IMR-90 (cell line): Measurements from ENCODE around the gene EMILIN2. TPM values are rescaled to one million over a fixed set of nuclear protein-coding genes. Genes with fewer than 3 reads are reported as not detected.

Source experiments
- ATAC-seq: fragments of 200-7000 bp; cut with Tn5 transposase; 2 replicates; pipeline ENCODE4 v1.9.1; 2020; ENCODE audit warnings: low read depth, mild to moderate bottlenecking, moderate library complexity
- BruUV-seq: library from RNA; stranded (reverse); fragments of 400-500 nt; replicated peaks from 2 replicates; lab custom pipeline; 2021; lab: Mats Ljungman, UMichigan
- CTCF ChIA-PET: fragments of 300-600 bp; formaldehyde crosslinking; extraction: SDS; loops from one replicate; lab custom pipeline; 2021; ENCODE audit warnings: antibody characterized with exemption; lab: Yijun Ruan, JAX
- POLR2A ChIA-PET: fragments of 300-600 bp; sonication (Branson Sonifier 250); formaldehyde crosslinking; loops from one replicate; lab custom pipeline; 2022; ENCODE audit warnings: antibody characterized with exemption; ENCODE audit not compliant: unreplicated experiment; lab: Charles Lee
- DNase-seq: peaks from one replicate; pipeline ENCODE4 v3.0.0; 2013
- H2AFZ ChIP-seq: replicated peaks from 2 replicates; pipeline ENCODE3; 2013; ENCODE audit warnings: low read length, mild to moderate bottlenecking; ENCODE audit not compliant: poor library complexity
- H2AK5ac ChIP-seq: 2 replicates; pipeline ENCODE4 v1.6.1; 2013; ENCODE audit warnings: low read depth, low read length, inconsistent platforms
- H2AK9ac ChIP-seq: replicated peaks from 2 replicates; pipeline ENCODE3; 2013; ENCODE audit warnings: mild to moderate bottlenecking, low read depth, low read length, moderate library complexity; ENCODE audit not compliant: poor library complexity
- H2BK120ac ChIP-seq: 2 replicates; pipeline ENCODE4 v1.6.1; 2013; ENCODE audit warnings: low read depth, low read length, inconsistent platforms
- H2BK15ac ChIP-seq: 3 replicates; pipeline ENCODE4 v1.6.1; 2013; ENCODE audit warnings: low read depth, low read length, inconsistent platforms
- H2BK20ac ChIP-seq: 2 replicates; pipeline ENCODE4 v1.6.1; 2013; ENCODE audit warnings: low read depth, mild to moderate bottlenecking, inconsistent platforms, low read length, moderate library complexity
- H2BK5ac ChIP-seq: 2 replicates; pipeline ENCODE4 v1.6.1; 2013; ENCODE audit warnings: mild to moderate bottlenecking, low read depth, low read length, inconsistent platforms; ENCODE audit not compliant: poor library complexity, severe bottlenecking
- H3K14ac ChIP-seq: replicated peaks from 2 replicates; pipeline ENCODE4 v1.6.1; 2013; ENCODE audit warnings: low read depth, low read length, inconsistent platforms
- H3K18ac ChIP-seq: 2 replicates; pipeline ENCODE4 v1.6.1; 2013; ENCODE audit warnings: low read depth, low read length, control low read depth
- H3K23ac ChIP-seq: 2 replicates; pipeline ENCODE4 v1.6.1; 2013; ENCODE audit warnings: low read depth, low read length, inconsistent platforms
- H3K27ac ChIP-seq: 2 replicates; pipeline ENCODE4 v1.5.1; 2013; ENCODE audit warnings: mild to moderate bottlenecking, control low read depth, low read length; ENCODE audit not compliant: insufficient read depth
- H3K27me3 ChIP-seq: 2 replicates; pipeline ENCODE4 v1.6.1; 2013; ENCODE audit warnings: low read length; ENCODE audit not compliant: control insufficient read depth, insufficient read depth
- H3K36me3 ChIP-seq: 2 replicates; pipeline ENCODE4 v1.6.1; 2013; ENCODE audit warnings: low read length, mixed read lengths; ENCODE audit not compliant: control insufficient read depth, insufficient read depth
- H3K4ac ChIP-seq: 2 replicates; pipeline ENCODE4 v1.6.1; 2013; ENCODE audit warnings: low read depth, low read length, inconsistent platforms
- H3K4me1 ChIP-seq: 2 replicates; pipeline ENCODE4 v1.6.1; 2013; ENCODE audit warnings: low read length, mixed read lengths; ENCODE audit not compliant: control insufficient read depth, insufficient read depth
- H3K4me2 ChIP-seq: 2 replicates; pipeline ENCODE4 v1.6.1; 2013; ENCODE audit warnings: low read depth, mild to moderate bottlenecking, control low read depth, low read length, moderate library complexity
- H3K4me3 ChIP-seq: 2 replicates; pipeline ENCODE4 v1.5.1; 2013; ENCODE audit warnings: low read depth, mild to moderate bottlenecking, control low read depth, low read length, moderate library complexity; ENCODE audit not compliant: insufficient read depth
- H3K56ac ChIP-seq: 2 replicates; pipeline ENCODE4 v1.6.1; 2013; ENCODE audit warnings: low read length, inconsistent platforms; ENCODE audit not compliant: insufficient read depth; ENCODE audit errors: extremely low read depth
- H3K79me1 ChIP-seq, 2 experiments: 2 replicates each; pipeline ENCODE4 v1.6.1; 2013; ENCODE audit warnings: low read length in 2 of 2, inconsistent platforms in 1 of 2, low read depth in 1 of 2
- H3K9ac ChIP-seq: 2 replicates; pipeline ENCODE4 v1.6.1; 2013; ENCODE audit warnings: low read depth, low read length, control low read depth
- H3K9me1 ChIP-seq: 2 replicates; pipeline ENCODE4 v1.6.1; 2013; ENCODE audit warnings: low read length, inconsistent platforms; ENCODE audit not compliant: insufficient read depth
- H3K9me3 ChIP-seq: 2 replicates; pipeline ENCODE4 v1.6.1; 2013; ENCODE audit warnings: low read length; ENCODE audit not compliant: control insufficient read depth, insufficient read depth
- H4K20me1 ChIP-seq: 2 replicates; pipeline ENCODE4 v1.6.1; 2013; ENCODE audit warnings: low read length, inconsistent platforms; ENCODE audit not compliant: insufficient read depth
- H4K5ac ChIP-seq: 2 replicates; pipeline ENCODE4 v1.6.1; 2013; ENCODE audit warnings: mild to moderate bottlenecking, low read depth, low read length, control low read depth
- H4K8ac ChIP-seq, 2 experiments: 2 replicates each; pipeline ENCODE4 v1.6.1; 2013; ENCODE audit warnings: low read depth in 2 of 2, low read length in 2 of 2, control low read depth in 1 of 2, inconsistent platforms in 1 of 2
- H4K91ac ChIP-seq: 2 replicates; pipeline ENCODE4 v1.6.1; 2013; ENCODE audit warnings: low read depth, low read length, inconsistent platforms; ENCODE audit not compliant: insufficient read depth
- CEBPB ChIP-seq: IDR thresholded peaks from 2 replicates; pipeline ENCODE4 v1.6.1; 2012; ENCODE audit warnings: low read depth, low read length, improper control_type of control experiment
- CHD1 ChIP-seq: IDR thresholded peaks from 2 replicates; pipeline ENCODE4 v1.6.1; 2012; ENCODE audit warnings: low read depth, low read length, improper control_type of control experiment
- FOS ChIP-seq: fragments of 150-350 bp; IDR thresholded peaks from 2 replicates; pipeline ENCODE4 v1.6.1; 2016; ENCODE audit warnings: low read depth, low read length
- MAZ ChIP-seq: IDR thresholded peaks from 2 replicates; pipeline ENCODE4 v1.6.1; 2012; ENCODE audit warnings: low read depth, mild to moderate bottlenecking, low read length, improper control_type of control experiment, moderate library complexity, borderline replicate concordance
- MXI1 ChIP-seq: IDR thresholded peaks from 2 replicates; pipeline ENCODE4 v1.6.1; 2012; ENCODE audit warnings: low read depth, mild to moderate bottlenecking, low read length, moderate library complexity, borderline replicate concordance
- NFE2L2 ChIP-seq: fragments of 150-350 bp; IDR thresholded peaks from 2 replicates; pipeline ENCODE4 v1.6.1; 2016; ENCODE audit warnings: low read depth, mild to moderate bottlenecking, low read length
- POLR2A ChIP-seq: IDR thresholded peaks from 2 replicates; pipeline ENCODE4 v1.6.1; 2012; ENCODE audit warnings: mild to moderate bottlenecking, low read depth, low read length
- RAD21 ChIP-seq: IDR thresholded peaks from 2 replicates; pipeline ENCODE4 v1.6.1; 2012; ENCODE audit warnings: low read length, improper control_type of control experiment
- RCOR1 ChIP-seq: IDR thresholded peaks from 2 replicates; pipeline ENCODE4 v1.6.1; 2012; ENCODE audit warnings: mild to moderate bottlenecking, low read length, improper control_type of control experiment; ENCODE audit not compliant: insufficient replicate concordance
- RFX5 ChIP-seq: IDR thresholded peaks from 2 replicates; pipeline ENCODE4 v1.8.0; 2012; ENCODE audit warnings: low read depth, mild to moderate bottlenecking, low read length, moderate library complexity
- SMC3 ChIP-seq: fragments of 150-350 bp; IDR thresholded peaks from 2 replicates; pipeline ENCODE4 v1.6.1; 2016; ENCODE audit warnings: low read depth, mild to moderate bottlenecking, antibody characterized with exemption, low read length, moderate library complexity
- WGBS, 2 experiments: methylation state at CpG; one replicate each; pipeline versions ENCODE4 v1.1.5 to v1.1.7; 2013; ENCODE audit warnings: missing lambda C conversion rate in 2 of 2; ENCODE audit not compliant: insufficient read length in 1 of 2; ENCODE audit errors: extremely low coverage in 2 of 2; 5-methylcytosine and 5-hydroxymethylcytosine counted together
- dilution Hi-C: fragments of 300-500 bp; cut with HindIII; formaldehyde crosslinking; loops from one replicate; pipeline ENCODE4 v1.14.3; 2018; ENCODE audit warnings: low sequenced_read_pairs; ENCODE audit not compliant: unreplicated experiment
- in situ Hi-C: fragments of 300-500 bp; cut with MboI; formaldehyde crosslinking; loops from 3 replicates; pipeline ENCODE4 v1.14.3; 2019; ENCODE audit warnings: low sequenced_read_pairs, inconsistent platforms, mixed read lengths
- intact Hi-C: fragments of 100-400 bp; cut with micrococcal nuclease; formaldehyde crosslinking; loops from 2 replicates; pipeline ENCODE4 v1.10.0; 2022
- polyA plus RNA-seq, 3 experiments: library from polyadenylated mRNA; depleted of rRNA; stranded (reverse); fragments of >200 nt; gene quantifications; 2 replicates each; pipeline ENCODE4 v1.2.3, GENCODE V29; 2012; ENCODE audit warnings: low replicate concordance in 1 of 3
- total RNA-seq: library from RNA; depleted of rRNA; stranded (reverse); fragments of >200 nt; gene quantifications from 2 replicates; pipeline ENCODE4 v1.2.3, GENCODE V29; 2012
- TF ChIP-seq, protein P1 (sequence below): conservative IDR thresholded peaks from 2 replicates; pipeline ENCODE4 v1.5.1; 2012; ENCODE audit warnings: mild to moderate bottlenecking, low read depth, low read length, improper control_type of control experiment
- TF ChIP-seq, protein P2 (sequence below): fragments of 150-350 bp; IDR thresholded peaks from 2 replicates; pipeline ENCODE4 v1.6.1; 2016; ENCODE audit warnings: low read depth, mild to moderate bottlenecking, low read length, moderate library complexity, borderline replicate concordance
- TF ChIP-seq, protein P3 (sequence below): fragments of 150-350 bp; IDR thresholded peaks from 2 replicates; pipeline ENCODE4 v1.6.1; 2017; ENCODE audit warnings: mild to moderate bottlenecking, antibody characterized with exemption, low read length, low read depth

Gene EMILIN2
- total and polyA plus RNA-seq, 2 of the 4 experiments (the other 2 are of a cell fraction): under 0.01 to 0.14 TPM

DNA sequence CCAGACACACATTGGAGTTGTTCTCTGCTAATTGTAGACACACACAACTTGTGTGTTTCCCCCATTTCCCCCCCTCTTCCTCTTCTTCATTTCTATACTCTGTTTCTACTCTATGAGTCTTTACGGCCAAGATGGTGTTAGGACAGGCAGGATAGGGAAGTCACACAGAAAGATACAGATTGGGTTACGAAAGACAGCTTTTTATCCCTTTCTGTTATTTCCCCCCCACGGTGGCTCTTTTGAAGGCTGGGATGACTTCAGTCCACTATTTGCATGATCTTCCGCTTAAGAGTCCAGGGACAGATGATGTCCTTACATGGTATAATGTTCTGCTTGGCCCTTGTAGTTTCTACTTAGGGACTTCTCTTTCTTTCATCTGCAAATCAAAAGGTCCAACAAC lies 1.6 kb upstream of the EMILIN2 start:
- Histone ChIP-seq H3K4me1 (peaks cover 2% of the 10 kb centered on the region; the same call in 1 of the 2 replicates), H3K9me3 (no peaks in the 10 kb centered on the region; the same call in 1 of the 2 replicates), H2BK5ac (no peak overlapping the region), H4K91ac (no peak overlapping the region), H3K27me3 (peaks cover 73% of the 10 kb centered on the region), H3K23ac (no peak overlapping the region), H2BK20ac (no peak overlapping the region), H3K36me3 (no peaks in the 10 kb centered on the region), H4K20me1 (no peaks in the 10 kb centered on the region), H3K9ac (no peak overlapping the region), H3K27ac (no peak overlapping the region), H3K4me2 (no peak overlapping the region), H3K4ac (no peak overlapping the region), H4K8ac (no peak overlapping the region), H2BK120ac (no peak overlapping the region), H2AFZ (no peak overlapping the region), H2AK5ac (no peak overlapping the region), H3K9me1 (no peaks in the 10 kb centered on the region), H3K4me3 (no peak overlapping the region), H3K79me1 (no peaks in the 10 kb centered on the region), H3K18ac (no peak overlapping the region), H2BK15ac (no peak overlapping the region), H3K14ac (no peak overlapping the region), H3K56ac (no peak overlapping the region), H2AK9ac (no peak overlapping the region), H4K5ac (no peak overlapping the region)
- DNase-seq: no peak
- POLR2A ChIA-PET: no interaction called here
- no TSS peak for BruUV-seq
- CTCF ChIA-PET: no interaction called here
- ATAC-seq: no peak
- in situ Hi-C loops: no loop called here
- TF ChIP-seq MXI1: no peak
- no peak for TF ChIP-seq CHD1
- no peak for TF ChIP-seq CEBPB
- no peak for TF ChIP-seq MAZ
- TF ChIP-seq SMC3: no peak
- no peak for TF ChIP-seq RAD21
- TF ChIP-seq, protein P1, sequence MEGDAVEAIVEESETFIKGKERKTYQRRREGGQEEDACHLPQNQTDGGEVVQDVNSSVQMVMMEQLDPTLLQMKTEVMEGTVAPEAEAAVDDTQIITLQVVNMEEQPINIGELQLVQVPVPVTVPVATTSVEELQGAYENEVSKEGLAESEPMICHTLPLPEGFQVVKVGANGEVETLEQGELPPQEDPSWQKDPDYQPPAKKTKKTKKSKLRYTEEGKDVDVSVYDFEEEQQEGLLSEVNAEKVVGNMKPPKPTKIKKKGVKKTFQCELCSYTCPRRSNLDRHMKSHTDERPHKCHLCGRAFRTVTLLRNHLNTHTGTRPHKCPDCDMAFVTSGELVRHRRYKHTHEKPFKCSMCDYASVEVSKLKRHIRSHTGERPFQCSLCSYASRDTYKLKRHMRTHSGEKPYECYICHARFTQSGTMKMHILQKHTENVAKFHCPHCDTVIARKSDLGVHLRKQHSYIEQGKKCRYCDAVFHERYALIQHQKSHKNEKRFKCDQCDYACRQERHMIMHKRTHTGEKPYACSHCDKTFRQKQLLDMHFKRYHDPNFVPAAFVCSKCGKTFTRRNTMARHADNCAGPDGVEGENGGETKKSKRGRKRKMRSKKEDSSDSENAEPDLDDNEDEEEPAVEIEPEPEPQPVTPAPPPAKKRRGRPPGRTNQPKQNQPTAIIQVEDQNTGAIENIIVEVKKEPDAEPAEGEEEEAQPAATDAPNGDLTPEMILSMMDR: no peak
- no peak for TF ChIP-seq RCOR1
- no peak for TF ChIP-seq NFE2L2
- TF ChIP-seq, protein P2, sequence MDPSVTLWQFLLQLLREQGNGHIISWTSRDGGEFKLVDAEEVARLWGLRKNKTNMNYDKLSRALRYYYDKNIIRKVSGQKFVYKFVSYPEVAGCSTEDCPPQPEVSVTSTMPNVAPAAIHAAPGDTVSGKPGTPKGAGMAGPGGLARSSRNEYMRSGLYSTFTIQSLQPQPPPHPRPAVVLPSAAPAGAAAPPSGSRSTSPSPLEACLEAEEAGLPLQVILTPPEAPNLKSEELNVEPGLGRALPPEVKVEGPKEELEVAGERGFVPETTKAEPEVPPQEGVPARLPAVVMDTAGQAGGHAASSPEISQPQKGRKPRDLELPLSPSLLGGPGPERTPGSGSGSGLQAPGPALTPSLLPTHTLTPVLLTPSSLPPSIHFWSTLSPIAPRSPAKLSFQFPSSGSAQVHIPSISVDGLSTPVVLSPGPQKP: no peak
- TF ChIP-seq POLR2A: no peak
- no peak for TF ChIP-seq RFX5
- TF ChIP-seq, protein P3, sequence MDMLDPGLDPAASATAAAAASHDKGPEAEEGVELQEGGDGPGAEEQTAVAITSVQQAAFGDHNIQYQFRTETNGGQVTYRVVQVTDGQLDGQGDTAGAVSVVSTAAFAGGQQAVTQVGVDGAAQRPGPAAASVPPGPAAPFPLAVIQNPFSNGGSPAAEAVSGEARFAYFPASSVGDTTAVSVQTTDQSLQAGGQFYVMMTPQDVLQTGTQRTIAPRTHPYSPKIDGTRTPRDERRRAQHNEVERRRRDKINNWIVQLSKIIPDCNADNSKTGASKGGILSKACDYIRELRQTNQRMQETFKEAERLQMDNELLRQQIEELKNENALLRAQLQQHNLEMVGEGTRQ: no peak
- no peak for TF ChIP-seq FOS
- dilution Hi-C loops: no loop called here
- WGBS, 2 experiments: no CpG with 5 or more reads among the region's 4 CpGs
- intact Hi-C loops: no loop called here
